ENCODE measurements around the gene LNX2.

DNA sequence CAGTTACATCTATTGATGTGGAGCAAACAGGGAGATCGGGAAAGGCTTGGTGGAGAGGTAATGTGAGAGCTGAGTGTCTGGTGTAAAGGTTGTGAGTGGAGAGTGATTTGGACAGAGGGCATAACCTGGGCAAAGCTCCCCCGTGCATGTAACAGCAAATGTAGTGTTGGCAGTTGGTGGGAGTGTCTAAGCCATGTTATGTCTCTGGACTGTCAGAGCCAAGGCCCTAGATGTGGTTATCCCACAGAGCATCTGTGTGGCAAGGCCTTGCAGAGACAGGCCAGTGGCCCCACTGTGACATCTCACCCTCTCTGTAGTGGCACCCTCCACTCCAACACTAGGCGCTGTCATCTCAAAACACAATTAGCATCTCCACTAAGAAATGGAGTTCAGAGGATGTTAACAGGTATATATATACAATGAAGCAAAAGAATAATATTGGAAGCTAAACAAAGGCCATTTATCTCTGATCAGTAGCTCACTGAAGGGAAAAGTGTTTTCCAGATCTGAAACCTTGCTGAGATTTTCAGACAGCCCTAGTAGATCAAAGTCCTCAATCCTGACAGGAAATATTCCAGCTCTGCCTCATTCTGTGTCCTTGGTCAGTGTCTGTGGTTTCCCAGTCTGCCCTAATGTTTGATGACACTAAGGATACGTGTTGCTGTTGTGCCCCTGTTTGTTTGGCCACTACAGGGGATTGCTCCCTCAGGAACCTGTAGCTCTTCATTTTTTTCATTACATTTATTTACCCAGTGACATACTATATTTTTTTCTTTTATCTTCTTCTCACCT lies 21.6 kb upstream of the LNX2 start:
- TF ChIP-seq, protein P1, sequence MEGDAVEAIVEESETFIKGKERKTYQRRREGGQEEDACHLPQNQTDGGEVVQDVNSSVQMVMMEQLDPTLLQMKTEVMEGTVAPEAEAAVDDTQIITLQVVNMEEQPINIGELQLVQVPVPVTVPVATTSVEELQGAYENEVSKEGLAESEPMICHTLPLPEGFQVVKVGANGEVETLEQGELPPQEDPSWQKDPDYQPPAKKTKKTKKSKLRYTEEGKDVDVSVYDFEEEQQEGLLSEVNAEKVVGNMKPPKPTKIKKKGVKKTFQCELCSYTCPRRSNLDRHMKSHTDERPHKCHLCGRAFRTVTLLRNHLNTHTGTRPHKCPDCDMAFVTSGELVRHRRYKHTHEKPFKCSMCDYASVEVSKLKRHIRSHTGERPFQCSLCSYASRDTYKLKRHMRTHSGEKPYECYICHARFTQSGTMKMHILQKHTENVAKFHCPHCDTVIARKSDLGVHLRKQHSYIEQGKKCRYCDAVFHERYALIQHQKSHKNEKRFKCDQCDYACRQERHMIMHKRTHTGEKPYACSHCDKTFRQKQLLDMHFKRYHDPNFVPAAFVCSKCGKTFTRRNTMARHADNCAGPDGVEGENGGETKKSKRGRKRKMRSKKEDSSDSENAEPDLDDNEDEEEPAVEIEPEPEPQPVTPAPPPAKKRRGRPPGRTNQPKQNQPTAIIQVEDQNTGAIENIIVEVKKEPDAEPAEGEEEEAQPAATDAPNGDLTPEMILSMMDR (IDR thresholded peaks at IDR 0.05; ENCODE audit: low read length), result no peak
- TF ChIP-seq EZH2 (IDR thresholded peaks at IDR 0.05; ENCODE audit: borderline replicate concordance, low read length), result no peak
